Activated T-cell treated with anti-CD3 and anti-CD28 coated beads for 1 hour (primary cell): Measurements from ENCODE around the gene HNRNPR.
A peak's percentile ranks its signal among the peaks of the same experiment; 100 is the strongest.
"Not testable (repeated sequence)": the region's sequence is repeated elsewhere in the genome, so short reads cannot be mapped to it uniquely, and the experiment has no call there.

Source experiments
- DNase-seq: peaks from one replicate; pipeline ENCODE4 v3.0.0-alpha.2; 2020; ENCODE audit warnings: low read depth

Gene HNRNPR

DNA sequence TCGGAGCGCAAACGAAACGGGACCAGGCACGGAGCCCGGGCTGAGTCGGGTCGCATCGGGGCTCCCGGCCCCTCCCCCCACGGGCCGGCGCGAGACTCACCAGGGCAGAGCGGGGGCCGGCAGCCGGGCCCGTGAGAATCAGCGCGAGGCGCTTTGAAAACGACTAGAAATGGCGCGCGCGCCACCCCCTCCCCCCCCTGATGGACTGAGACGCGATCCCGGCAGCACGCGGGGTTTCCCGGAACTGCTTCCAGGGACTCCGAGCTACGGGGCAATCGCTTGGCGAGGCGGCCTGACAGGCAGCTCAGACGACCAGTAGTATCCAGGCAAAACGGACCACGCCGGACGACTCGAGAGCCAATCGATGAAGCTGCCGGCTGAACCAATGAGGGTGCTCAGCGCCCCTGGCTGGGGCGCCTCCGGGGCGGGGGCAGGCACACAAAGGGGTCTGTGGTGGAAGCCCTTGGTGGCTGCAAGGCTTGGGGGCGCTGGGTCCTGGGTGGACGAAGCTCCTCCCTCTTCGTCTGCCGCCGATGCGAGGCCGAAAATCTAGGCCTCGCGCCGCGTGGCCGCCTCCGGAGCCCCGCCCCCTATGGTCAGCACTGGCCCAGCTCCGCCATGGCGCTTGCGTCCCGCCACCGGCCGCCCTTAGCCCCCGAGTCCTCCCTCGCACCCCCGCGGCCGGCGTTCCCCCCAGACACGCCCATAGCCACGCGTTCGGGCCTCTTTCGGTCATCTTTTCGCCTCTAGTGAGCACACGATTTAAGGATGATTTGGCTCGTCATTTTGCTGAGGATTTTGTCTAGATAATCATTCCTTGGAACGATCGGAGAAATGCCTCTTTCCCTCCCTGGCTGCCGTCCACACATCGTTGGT is at the start of gene HNRNPR:
TSS of gene HNRNPR (minus strand) at position 174 of the 876 bp plus-strand sequence. CDS start 3,276 bp downstream, outside the sequence.
- DNase-seq = peak; percentile 98

DNA sequence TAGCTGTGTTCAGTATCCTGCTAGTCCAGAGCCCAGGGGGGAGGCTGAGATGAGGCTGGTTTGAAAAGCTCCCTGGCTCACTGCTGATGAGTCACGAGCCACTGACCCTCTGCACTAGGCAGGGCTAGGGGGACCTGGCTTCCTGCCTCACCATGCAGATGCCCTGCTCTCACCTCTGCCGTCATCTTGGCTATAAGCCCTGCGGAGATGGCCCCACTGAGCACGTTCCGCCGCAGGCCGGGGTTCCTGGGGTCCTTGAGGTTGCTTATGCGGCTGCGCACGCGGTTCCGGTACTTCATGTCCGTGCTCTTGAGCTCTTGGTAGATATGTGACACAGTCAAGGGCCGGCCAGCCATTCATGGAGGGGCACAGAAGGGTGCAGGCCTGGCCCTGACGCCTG is 49.6 kb upstream of the HNRNPR start:
- no peak for DNase-seq

DNA sequence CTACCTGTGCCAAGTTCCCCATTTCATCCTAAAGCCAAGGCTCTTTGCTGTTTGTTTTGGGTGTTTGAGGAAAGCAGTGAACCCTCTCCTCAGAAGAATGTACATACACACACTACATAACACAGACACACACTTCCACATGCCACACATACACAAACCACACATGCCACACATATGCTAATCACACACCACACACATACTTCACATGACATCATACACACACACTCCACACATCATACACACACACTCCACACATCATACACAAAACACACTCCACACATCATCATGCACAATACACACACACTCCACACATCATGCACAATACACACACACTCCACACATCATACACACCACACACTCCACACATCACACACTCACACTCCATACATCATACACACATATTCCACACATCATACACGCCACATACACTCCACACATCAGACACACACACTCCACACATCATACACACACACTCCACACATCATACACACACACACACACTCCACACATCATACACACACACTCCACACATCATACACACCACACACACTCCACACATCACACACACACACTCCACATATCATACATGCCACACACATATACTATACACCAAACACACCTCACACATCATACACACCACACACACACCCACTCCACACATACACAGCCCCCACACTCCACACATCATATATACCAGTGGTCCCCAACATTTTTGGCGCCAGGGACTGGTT is 48.2 kb upstream of the HNRNPR start:
- DNase-seq = no peak

DNA sequence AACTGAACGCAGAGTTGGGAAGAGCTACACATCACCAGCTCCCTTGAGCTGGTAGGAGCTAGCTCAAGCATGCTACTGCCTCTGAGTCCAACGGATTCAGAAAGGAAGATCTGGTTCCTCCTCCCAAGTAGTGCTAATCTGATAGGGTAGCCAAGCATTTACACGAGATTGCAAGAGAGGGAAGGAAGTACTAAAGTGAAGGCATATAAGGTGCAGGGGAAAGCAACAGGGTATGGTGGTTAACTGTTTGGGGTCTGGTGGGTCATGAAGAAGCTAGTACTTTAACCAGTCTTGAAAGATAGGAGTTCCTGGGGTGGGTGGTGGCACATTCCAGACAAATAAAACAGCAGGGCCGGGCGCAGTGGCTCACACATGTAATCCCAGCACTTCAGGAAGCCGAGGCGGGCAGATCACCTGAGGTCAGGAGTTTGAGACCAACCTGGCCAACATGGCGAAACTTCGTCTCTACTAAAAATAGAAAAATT is 45.8 kb upstream of the HNRNPR start:
- DNase-seq = no peak

DNA sequence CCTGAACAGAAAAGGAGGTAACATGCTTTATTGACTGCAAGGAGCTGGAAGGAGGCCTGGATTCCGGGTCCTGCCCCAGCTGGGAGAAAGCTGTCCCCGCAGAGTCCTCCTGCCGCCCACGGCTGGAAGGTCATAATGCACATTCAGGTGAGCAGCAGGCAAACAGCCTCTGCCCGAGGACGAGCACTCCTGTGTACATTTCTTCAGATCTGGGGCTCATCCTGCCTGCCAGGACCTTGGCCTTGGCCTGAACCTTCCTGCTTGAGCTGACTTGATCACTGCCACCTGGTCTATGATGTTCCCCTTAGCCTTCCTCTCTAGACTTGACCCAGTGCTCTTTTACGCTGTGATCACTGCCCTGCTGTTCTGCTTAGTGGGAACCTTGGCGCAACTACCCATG is 43.4 kb upstream of the HNRNPR start:
- no peak for DNase-seq

DNA sequence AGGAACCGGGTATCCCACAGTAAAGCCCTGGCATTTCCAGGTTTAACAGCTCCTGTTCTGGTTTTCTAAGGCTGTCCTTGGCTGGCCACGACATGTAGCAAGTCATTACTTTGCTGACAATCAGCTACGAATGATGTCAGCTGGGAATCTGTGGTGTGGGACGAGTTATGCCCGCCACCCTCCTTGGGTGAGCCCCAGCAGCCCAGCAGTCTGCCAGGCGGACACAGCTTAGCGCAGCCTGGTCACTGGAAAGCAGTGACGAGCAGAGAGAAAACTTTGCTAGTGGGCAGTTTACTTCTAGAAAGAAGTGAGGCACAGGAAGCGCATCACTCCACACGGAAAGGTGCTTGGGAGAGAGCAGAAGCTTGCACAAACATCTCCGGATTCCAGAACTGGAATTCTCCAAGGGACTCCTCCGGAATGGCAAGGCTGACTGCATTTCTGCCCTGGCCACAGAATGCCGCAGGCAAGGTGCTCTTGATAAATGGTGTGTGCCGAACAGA is 41.1 kb upstream of the HNRNPR start:
- DNase-seq = no peak

DNA sequence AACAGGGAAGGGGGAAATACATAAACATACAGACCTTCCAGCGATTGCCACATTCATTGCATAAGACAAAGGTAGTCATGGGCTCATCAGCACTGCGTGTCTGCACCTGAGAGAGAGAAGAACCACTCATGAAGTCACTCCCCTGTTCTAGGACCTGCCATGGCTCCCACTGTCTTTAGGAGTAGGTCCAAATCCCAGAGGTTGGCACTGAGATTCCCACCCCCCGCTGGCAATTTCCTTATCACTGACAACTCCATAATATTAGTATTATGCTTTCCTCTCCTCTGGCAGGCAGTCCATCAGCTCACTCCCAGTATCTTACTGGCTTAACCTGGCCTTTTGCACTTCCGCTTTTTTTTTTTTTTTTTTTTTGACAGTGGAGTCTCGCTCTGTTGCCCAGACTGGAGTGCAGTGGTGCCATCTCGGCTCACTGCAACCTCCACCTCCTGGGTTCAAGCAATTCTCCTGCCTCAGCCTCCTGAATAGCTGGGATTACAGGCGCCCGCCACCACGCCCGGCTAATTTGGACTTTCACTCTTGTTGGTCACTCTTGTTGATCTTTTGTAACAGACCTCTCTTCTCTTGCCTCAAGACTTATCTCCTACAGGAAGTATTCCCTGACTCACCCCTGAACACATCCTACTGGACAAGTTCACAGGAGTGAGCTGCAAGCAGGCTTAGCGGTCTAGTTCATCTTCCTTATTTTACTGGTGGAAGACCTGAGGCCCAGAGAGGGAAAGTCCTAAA is 40.4 kb upstream of the HNRNPR start:
- DNase-seq = no peak

DNA sequence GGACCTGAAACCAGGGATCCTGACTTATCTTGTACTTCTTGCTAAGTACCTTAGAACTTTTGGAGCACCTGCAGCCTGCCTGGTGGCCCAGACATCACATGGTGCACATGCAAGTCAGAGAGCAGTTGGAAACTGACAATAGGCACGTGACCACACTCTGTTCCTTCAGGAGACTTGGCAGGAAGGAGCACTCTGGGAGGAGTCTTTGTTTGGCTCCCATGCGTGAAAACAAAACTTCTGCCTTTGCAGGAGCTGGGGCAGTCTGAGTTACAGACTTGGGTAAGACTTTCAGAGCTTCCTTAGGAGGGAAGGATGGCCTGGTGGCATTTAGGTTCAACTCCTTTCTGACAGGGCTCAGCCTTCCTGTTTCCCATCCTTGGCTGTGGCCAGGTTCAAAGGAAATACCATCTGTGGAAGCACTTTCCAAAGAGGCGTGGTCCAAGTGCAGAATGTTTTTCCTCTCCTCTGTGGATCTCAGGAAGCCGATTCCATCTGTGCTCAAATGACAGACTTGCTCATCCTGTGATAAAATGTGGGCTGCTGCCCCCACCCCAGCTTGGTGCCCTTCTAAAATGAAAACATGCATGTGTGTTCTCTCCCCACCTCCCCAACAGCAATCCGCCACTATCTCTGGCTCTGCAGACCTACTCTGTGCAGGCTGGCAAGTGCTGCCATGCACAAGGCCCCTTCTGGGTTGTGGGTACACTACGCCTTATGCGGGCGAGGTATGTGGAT is 39.7 kb upstream of the HNRNPR start:
- DNase-seq = no peak

DNA sequence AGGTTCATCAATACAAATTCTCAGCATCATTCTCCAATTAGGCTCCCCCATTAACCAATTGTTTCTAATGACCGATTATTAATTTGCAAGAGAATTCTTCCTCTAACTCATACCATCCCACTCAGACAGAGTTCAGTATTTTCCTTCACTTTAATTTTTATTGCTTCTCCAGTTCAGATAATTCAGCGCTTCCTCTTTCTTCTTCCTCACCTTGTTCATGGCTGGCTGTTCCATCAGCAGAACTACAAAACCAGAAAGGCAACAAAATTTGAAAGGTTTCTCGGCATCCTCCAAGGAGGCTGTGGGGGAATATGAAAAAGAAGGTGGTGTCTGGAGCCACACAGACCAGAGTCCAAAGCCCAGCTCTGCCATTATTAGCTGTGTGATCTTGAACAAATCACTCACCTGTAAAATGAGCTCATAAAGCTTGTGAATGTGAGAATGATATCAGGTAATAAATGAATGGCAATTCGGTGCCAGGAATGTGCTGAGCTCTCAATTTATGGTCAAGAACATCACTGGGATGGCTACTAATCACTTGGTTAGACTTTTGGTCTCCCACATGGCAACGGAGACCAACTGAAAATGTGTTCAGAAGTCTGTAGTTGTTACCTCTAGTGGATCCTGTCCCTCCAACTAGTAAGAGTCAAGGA is 37.3 kb upstream of the HNRNPR start:
- DNase-seq = no peak

DNA sequence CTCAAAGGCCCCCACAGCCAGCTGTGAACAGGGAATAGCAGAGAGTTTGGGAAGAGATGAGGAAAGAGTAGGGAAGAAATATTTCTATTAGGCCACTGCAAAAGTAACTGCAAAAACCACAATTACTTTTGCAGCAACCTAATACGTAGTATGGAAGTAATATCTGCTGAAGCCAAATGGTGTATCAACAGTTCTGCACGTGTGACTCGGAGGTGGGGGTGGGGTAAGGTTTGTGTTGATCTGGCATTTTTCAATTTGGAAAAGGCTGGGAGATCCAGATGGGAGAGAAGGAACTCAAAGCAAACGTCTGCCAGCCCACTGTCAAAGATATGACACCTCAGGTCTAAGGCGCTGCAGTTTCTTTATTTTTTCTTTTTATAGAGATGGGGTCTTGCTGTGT is 36.6 kb upstream of the HNRNPR start:
- DNase-seq = no peak

DNA sequence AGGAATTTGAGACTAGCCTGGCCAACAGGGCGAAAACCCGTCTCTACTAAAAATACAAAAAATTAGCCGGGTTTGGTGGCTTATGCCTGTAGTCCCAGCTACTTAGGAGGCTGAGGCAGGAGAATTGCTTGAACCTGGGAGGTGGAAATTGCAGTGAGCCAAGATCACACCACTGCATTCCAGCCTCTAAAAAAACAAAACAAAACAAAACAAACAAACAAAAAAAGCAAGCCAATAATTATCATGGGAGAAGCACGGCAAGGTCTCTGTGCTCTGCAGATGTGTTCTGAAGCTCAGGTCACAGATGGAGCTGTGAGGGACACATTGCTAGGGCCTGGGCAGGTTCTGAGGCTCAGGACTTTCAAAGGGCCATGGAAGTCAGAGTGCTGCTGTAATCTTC is 36.2 kb upstream of the HNRNPR start:
- DNase-seq = not testable (repeated sequence)

DNA sequence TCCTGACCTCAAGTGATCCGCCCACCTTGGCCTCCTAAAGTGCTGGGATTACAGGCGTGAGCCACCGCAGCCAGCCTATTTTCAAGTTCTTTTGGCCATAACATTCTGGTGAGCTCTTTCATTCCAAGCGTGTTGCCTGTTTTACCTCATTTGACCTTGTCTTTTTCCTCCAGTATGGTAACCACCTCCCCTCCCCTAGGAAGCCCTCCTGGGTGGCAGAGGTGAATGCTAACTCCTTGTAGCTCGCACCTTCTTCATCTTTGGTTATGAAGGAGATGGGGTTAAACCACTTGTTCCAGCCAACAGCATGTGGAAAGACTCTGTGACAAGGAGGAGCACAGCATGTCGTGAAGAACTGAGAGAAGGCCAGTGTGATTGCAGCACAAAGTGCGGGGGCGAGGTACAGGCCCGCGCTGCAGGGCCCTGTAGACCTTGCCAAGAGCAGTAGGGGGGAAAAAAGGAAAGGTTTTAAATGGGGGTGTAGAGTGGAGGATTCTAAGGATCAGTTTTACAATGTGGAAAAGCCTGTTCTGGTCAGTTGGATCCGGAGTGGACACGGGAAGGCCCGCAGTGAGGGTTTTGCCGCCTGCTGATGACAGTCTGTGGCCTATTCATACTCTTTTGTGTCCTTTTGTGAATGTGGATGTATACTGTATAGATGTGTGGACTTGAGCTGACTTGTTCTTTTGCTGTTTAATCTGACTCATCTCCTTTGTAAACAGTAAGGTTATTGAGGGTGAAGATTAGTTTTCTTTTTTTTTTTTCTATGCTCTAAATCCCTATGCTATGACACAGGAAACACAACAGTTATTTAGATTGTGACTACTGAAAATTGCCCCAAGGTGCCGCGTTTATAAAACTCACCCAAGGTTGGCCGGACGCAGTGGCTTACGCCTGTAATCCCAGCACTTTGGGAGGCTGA is 33.1 kb upstream of the HNRNPR start:
- DNase-seq = no peak

DNA sequence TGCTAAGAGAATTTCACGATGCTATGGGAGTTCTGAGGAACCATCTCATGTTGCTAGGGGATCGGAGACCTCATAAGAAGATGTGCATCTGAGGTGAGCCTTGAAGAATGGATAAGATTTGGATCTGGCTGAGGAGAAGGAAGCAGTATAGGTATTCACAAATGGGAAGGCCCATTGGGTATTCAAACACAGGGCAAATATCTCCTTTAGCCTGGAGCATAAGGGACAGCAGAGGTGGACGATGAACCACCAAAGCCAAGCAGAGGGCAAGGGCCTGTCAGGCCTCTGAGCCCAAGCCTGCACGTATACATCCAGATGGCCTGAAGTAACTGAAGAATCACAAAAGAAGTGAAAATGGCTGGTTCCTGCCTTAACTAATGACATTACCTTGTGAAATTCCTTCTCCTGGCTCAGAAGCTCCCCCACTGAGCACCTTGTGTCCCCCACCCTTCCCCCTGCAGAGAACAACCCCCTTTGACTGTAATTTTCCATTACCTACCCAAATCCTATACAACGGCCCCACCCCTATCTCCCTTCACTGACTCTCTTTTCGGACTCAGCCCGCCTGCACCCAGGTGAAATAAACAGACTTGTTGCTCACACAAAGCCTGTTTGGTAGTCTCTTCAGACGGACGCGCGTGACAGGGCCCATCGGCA is 30.1 kb upstream of the HNRNPR start:
- not testable (repeated sequence) for DNase-seq

DNA sequence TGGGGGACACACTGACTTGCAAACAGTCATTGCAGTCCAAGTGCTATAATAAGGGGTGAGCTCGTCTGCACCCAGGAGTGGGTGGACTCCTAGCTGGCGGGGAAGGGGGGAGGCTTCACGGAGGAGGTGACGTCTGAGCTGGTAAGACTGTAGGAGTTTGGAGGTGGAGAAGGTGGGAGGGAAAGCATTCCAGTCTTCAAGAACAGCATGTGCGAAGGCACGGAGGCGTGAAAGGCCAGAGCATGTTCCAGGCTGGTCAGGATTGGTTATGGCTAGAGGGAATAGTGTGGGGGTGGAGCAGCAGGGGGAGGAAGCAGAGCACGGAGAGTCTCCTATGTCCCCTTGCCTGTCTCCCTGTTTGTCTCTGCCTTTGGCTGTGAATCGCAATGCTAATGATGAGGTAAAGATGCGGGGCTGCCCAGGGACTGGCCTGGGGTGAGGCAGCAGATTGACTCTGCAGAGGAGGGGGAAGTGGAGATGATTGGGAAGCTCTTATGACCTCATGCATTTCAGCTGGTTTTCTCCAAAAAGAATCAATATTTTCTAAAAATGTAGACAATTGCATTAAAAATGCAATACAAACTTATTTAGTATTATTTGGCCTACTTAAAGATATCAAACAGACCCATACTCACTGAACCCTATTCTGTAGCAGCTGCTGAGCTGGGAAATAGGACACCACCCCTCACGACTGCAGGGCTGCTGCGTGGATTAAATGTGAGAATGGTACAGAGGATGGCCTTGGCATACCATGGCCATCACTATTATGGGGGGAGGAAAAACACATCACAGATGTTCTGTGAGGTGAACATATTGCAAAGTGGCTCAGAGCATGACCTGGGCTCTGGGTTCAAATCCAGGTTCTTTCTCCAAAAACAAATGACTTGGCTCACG is 28.1 kb upstream of the HNRNPR start:
- no peak for DNase-seq

DNA sequence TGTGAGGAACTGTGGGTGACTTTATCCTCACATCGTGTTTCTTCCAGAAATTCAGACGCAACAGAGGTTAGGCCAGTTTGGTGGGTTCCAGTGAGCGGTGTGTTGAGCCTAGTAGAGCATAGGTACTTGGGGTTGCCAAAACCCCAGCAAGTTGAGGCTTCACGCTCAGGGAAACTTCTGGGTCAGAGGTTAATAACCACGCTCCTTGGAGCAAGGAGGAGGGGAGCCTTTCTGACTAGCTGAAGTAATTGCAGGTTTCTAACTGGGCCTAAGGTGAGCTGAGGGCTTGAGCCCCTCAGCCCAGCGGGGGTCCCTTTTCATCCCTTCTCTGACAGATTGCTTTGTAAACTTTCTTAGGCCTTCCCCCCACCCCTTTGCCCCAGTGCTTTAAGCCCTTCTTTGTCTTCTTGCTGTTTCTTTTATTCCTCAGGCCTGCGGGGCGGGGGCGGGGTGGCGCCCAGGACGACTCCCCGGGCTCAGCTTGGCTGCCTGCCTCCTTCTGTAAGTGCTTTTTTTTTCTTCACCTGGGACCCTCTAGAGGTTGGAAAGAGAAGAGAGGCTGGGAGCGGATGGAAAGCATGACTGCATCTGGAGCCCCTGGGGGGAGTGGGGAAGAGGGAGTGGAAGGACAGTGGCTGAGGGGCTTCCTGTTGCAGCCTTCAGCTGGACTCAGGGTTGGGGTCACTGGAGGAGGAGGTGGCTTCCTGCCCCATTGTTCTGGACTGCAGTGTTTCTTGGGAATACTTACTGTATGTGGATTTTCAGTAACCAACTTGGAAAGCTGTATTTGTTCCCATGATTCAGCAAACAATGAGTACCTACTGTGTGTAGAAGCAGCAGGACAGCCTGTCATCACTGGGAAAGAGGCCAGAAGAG is 26.9 kb upstream of the HNRNPR start:
- no peak for DNase-seq

DNA sequence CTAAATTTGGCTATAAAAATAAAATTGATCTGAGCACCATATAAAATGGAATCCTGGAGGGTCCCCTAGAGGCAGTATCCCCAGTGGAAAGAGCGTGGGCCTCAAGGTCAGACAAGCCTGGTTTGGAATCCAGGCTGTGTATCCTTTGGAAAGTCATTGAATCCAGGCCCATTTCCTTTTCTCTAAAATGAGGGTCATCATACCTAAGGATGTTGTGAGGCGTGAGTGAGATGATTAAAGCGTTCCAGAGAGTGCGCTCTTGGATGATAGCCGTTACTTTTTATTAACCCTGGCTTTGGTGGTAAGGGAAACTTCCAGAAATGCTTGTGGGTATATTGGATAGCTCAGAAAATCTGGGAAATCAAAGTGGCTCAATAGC is 26.2 kb upstream of the HNRNPR start:
- no peak for DNase-seq

DNA sequence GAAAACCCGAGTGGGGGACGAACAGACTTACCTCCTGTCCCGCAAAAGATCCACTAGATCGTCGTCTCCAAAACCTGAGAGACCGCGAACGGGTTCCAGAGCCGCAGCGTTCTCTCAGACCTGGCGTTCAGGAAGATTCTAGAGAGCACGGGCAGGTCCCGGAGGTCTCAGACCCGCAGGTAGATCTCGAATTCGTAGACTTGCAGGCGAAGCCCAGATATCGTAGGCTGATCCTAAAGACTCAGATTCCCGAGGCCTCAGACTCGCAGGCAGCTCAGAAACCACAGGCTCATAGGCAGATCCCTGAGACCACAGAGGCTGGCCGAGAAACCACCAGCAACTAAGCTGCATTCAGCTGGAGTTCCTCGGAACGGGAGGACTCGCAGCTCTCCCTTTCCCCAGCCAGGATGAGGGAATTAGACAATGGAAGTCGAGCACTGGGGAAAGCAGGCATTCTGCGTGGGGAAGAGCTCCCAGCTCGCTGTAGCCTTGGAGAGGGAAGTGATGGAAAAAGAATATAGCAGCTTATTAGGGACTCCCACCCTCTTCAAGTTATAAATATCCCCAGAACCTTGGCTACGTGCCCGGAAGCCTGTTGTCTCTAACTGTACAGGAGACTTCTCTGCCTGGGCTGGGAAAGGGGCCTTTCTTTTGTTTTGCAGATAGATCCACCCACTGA is 25.4 kb upstream of the HNRNPR start, which contains the start of gene ZNF436:
TSS of gene ZNF436 (minus strand) at position 502 of the 679 bp plus-strand sequence. CDS start 1,831 bp downstream, outside the sequence.
- peak; percentile 42 for DNase-seq
